C1 segment of cervical spinal cord (tissue), 14 donors: ENCODE measurements around the gene ENDOU.

ENCODE experiments used
- DNase-seq, 14 donors: peaks; one replicate each; lab custom pipeline; 2025; lab: John Stamatoyannopoulos, UW

Gene ENDOU, protein sequence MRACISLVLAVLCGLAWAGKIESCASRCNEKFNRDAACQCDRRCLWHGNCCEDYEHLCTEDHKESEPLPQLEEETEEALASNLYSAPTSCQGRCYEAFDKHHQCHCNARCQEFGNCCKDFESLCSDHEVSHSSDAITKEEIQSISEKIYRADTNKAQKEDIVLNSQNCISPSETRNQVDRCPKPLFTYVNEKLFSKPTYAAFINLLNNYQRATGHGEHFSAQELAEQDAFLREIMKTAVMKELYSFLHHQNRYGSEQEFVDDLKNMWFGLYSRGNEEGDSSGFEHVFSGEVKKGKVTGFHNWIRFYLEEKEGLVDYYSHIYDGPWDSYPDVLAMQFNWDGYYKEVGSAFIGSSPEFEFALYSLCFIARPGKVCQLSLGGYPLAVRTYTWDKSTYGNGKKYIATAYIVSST

DNA sequence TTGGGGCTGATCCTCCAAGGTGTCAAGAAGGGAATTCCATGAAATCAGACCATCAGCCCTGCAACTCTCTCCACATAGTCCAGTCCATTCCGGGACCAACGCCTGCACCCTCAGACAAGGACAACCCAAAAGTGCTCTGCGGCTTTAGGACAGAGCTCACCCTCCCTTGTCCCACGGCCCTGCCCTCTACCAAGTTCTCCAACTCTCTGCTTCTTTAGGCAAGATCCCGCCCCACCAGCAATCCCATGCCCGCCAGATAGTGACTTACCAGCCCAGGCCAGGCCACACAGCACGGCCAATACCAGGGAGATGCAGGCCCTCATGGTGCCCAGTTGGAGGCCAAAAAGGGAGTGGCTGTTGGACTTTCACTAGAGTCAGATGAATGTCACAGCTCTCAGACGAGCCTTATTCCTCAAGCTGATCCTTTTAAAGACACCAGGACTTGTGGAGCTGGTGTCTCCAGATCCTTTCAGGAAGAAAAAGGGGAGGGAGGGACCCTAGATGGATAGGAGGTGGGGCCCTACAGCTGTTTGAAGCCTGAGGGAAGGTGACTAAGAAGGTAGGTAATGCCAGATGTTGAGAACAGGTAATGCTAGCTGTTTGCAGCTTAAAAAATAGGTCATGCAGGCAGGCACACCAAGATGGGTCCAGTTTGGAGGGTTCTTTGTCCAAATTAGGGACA, at the start of gene ENDOU:
Gene ENDOU, minus strand, starts transcription at position 400 of the 682 bp plus-strand sequence. Its CDS starts 77 bp downstream, at position 323.
- DNase-seq: no peak

DNA sequence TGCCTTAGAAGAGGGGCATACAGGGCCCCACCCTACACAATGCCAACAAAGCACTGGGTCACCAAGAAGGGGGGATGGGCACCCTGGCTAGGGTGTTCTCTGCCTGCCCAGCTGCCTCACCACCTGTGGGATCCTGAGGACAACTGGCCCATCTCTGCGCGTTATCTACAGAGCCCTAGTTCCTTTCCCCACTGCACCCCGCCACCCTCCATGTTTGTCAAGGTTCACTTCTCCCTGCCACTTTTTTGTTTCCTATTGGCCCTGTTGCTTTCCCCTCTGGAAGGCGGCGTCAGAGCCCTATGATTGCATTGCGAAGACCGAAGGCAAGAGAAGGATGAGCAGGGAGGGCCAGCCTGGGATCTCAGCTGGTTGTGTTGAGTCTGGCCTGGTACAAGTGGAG, 49.4 kb upstream of the ENDOU start:
- DNase-seq: peak in 1 of 14 donors; percentile 59

GRCh38 chr12:47773858-47774580, 48.7 kb upstream of the ENDOU start:
- peak in 1 of 14 donors; percentile 65 for DNase-seq

GRCh38 chr12:47773062-47773857, 48.0 kb upstream of the ENDOU start, which contains the start of gene SLC48A1:
Gene SLC48A1 (plus strand): TSS chr12:47773238. CDS start chr12:47773305, 67 bp downstream.
- DNase-seq: peak in 12 of 14 donors; percentile 30 to 88 (median 64)

DNA sequence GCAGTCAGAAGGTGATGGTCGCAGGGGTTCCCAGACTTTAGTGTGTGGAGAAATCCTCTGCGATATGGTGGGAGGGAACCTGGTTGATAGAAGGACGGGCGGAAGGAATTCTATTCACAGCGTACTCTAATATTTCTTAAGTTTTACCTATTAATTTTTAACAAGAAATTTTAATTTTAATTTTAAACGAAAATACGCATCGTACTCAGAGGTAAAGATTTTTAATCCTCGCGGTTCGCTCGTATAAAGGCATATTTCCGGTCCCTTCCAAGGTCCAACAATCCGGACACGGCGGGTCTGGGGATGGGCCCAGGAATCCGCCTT, 47.4 kb upstream of the ENDOU start:
- DNase-seq: no peak

DNA sequence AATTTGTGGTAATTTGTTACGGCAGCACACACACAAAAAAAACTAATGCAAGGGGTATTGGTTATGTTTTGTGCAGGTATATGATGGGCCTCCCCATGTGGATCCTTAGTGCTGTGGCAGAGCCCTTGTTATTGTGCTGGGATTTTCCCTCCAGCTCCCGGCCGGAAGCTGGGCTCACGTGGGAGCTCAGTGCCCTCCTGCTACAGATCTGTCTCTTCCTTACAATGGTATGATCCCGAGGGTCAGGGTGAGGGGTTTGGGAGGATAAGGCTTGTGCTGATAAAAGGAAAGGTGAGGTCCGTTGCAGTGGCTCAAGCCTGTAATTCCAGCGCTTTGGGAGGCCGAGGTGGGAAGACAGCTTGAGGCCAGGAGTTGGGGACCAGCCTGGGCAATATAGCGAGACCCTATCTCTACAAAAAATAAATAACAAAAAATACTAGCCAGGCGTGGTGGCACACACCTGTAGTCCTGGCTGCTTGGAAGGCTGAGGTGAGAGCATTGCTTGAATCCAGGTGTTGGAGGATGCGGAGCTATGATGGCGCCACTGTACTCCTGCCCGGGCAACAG, 46.9 kb upstream of the ENDOU start:
- DNase-seq: peak in 5 of 14 donors; percentile 19 to 66 (median 39)

- no peak for DNase-seq
These were observed 46.0 kb upstream of the ENDOU start for GRCh38 chr12:47771304-47771703.

DNA sequence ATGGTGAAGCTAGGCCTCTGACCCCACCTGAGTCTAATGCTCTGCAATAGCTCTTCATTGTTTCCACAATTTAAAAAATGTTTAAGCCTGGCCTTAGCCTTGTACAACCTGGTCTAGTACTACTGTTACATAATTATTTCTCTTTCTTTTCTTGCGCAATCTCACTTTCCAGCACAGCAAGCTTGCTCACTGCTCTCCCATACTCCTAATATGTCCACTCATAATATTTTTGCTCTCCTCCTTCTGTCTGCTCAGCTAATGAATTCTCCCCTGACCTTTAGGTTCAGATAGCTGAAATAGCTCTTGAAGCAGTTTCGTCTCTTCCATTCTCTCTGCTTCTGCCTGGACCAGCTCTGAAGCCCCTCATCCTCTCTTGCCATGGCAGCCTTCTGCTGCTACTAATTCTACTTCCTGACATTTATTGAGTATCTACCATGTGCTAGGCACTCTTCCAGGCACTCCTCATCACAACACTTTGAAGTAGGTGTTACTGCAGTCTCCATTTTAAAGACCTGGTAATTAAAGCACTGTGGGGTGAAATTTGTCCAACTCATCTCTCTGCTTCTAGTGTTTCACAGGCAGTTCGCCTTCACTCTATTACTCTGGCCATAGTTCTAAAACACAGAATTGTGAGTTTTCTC, 44.9 kb upstream of the ENDOU start:
- no peak for DNase-seq

DNA sequence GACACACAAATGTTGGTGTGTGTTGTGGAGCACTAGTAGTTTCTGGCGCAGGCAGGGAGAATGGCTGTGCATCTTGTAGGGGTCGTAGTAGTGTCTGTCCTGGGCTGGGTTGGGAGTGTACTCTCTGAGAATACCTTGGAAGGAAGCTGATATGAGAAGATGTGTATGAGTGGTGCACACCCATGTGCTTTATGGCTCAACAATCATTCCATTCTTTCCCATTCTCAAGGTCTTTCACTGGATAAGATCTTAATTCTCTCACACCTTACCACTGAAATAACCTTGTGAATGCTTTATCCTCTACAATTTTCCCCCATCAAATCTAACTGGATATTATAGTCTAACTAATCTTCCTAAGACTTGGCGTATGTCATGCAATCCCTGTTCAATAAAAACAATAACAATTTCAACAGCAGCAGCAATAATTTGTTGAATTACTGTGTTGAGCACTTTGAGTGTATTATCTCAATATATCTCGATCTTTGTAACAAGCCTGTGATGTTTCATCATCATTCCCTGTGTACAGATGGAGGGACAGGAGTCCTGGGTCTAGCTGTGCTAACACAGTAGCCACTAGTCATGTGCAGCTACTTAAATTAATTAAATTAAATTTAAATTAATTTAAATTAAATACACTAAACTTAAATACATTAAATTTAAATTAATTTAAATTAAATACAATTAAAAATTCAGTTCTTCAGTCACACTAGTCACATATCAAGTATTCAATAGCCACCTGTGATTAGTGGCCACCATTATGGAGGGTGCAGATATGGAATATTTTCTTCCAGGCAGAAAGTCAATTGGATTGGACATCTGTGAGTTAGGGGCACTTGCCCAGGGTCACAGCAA, 44.2 kb upstream of the ENDOU start:
- no peak for DNase-seq

- no peak for DNase-seq
These were observed 43.1 kb upstream of the ENDOU start for GRCh38 chr12:47768323-47768811.

DNA sequence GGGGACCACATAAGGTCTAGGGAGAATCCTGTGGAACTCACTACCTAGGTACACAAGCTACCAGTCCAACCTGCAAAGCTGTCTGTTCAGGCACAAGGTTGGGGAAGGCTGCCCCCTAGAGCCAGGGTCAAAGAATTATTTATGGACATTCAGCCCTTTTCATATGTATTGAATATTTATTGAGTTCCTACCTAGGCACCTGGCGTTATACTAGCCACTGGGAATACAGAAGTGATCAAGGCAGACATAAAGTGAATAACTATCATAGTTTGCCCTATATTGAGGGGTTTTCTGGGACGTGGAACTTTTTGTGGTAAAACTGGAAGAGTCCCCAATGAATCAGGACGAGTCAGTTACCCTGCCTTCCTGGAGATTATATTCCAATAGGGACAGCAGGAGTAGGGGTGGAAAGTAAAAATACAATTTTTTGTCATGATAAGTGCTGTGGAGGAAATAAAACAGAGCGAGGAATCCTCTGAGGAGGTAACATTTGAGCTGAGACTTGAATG, 42.0 kb upstream of the ENDOU start:
- peak in 2 of 14 donors; percentile 20 to 37 for DNase-seq

DNA sequence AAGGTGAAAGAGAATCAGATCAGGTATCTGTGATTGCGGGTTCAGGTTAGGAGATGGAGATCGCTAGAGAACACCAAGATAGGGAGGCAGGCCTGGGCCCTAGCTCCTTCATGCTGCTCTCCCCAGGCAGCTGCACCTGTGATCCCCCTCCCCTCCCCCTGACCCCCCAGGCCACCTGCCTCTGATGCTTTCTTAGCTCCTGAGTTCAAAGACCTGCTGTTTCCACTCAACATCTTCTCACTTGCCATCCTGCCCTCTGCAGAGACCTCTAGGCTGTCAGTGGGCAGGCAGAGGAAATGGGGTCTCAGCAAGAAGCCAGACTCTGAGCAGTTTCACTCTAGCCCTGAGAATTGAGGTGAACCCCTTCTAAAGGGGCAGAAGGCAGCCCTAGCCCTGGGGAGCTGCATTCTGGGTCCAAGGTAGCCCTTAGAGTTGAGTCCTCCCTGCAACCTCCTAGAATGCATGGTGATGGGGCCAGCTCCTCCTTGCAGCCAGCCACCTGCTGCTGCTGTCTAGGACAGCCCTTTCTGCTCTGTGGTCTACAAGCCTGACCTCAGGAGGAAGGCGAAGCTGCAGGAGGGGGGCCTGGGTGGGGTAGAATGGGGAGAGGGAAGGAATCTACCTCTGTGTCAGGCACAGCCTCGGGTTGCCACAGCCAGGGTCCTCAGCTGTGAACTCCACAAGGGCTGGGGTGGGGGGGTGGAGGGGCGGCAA, 41.4 kb upstream of the ENDOU start:
- no peak for DNase-seq

DNA sequence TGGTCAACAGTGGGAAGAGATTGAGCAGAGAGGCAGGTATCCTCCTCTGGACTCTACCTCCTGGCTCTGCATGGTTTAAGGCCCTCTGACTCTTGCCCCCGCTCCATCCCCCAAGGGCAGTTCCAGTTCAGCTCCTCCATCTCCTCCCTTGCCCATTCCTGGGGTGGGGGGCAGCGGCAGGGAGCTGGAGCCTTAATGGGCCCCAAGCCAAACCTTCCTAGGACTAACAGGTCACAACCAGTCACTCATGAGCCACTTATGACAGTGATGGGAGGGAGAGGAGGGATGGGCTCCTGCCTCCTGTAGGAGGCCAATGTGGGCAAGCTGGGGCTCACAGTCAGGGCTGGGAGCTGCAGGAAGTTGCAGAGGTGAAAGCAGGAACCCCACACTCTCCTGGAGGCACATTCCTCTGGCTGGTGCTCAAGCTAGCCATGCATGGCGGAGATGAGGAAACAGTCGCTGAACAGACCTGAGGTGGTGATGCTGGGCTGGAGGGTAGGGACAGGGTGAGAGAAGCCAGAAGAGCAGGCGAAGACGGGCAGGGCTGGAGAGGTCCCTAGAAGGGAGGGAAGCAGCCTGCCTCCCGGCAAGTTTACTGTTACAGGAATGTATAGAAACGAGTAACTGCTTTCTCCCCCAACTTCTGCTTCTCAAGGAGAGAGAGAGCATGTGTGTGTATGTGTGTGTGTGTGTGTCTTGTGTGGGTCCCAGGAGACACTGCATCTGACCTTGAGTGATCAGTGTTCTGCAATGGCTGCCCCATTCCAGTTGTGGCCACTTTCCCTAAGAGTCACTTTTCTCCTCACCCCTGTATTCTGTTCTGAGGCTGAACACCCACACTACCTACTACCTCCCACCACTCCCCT, 38.4 kb upstream of the ENDOU start:
- DNase-seq: no peak

DNA sequence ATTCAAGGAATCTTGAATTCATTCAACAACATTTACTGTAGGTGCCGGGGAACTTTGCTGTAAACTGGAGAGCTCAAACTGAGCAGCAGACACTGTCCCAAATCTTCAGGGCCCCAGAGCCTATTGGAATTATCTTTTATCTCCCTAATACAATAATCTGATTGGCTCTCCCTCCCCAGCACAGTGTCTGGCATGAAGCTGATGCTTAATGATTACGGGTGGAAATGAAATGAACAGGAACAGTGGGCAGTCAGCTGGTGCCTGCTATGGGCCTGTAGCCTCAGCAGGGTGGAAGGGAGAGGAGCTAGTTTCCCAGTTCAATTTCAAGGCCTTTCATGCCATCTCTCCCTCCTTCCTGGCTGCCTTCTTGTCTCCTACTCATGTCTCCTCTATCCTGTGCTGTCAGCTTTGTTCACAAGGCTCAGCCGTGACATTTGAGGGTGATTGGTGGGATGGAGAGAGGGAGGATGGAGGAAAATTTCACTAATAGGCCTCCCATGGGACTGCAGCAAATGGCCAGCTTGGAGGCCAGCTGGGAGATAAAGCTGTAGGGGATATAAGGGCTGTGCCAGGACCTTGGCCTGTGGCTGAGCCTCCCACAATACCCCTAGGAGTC, 37.7 kb upstream of the ENDOU start:
- DNase-seq: no peak

GRCh38 chr12:47758834-47759690, 33.8 kb upstream of the ENDOU start, which contains the start of gene RAPGEF3:
Gene RAPGEF3 (minus strand): TSS chr12:47758880. CDS start chr12:47758556, 324 bp downstream.
- peak; percentile 43 to 99 (median 92) for DNase-seq

DNA sequence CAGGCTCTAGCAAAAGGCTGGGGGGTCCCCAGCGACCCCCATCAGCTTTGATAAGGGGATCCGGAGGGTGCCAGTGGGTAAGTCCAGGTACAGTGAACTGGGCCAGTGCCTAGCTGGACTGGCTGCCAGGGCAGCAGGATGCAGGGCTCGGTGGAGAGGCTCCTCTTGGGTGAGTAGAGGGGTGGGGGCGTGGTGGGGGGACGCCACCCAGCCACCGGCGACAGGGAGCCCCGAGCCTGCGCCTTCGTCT, 33.2 kb upstream of the ENDOU start:
- DNase-seq: no peak
